ENCODE results near the gene UGDH. TPM values are rescaled to one million over a fixed set of nuclear protein-coding genes. Genes with fewer than 3 reads are reported as not detected.

UGDH gene
- total RNA-seq, 4 donors from 2014 or later, result 36.4 to 192 (median 48.9) TPM

Other genes starting within 250 kb of the UGDH start
- 100 to 1,000 TPM in 1 of 4 donors, 10 to 100 TPM in 3; 54.7 to 166 (median 77.6) TPM for gene RFC1, start 161.1 kb downstream of the UGDH start, total RNA-seq
- under 1 TPM in 1 of 4 donors, not detected in 3; 0.21 TPM for gene KLB, start 120.5 kb downstream of the UGDH start, total RNA-seq
- gene RPL9, start 68.5 kb downstream of the UGDH start, total RNA-seq, result over 10,000 TPM in 1 of 4 donors, 1,000 to 10,000 TPM in 3; 3,607 to 16,295 (median 4,795) TPM
- gene LIAS, start 68.4 kb downstream of the UGDH start, total RNA-seq, result 10 to 100 TPM in 3 of 4 donors, 1 to 10 TPM in 1; 1.8 to 16.5 (median 11.3) TPM
- 10 to 100 TPM; 21.3 to 53.2 (median 35.3) TPM for gene SMIM14, start 111.4 kb upstream of the UGDH start, total RNA-seq
- 100 to 1,000 TPM in 1 of 4 donors, 10 to 100 TPM in 3; 38.8 to 142 (median 61.5) TPM for gene UBE2K, start 170.7 kb upstream of the UGDH start, total RNA-seq